H1 (cell line): ENCODE data around the gene GALNT2. TPM values are rescaled to one million over a fixed set of nuclear protein-coding genes. Genes with fewer than 3 reads are reported as not detected.

Source experiments
- CTCF ChIA-PET: fragments of 300-600 bp; sonication (Branson Sonifier 250); formaldehyde crosslinking; loops from one replicate; lab custom pipeline; 2021; ENCODE audit not compliant: partially characterized antibody; lab: Charles Lee
- POLR2A ChIA-PET: fragments of 300-600 bp; sonication (Branson Sonifier 250); formaldehyde crosslinking; loops from one replicate; lab custom pipeline; 2021; ENCODE audit warnings: inconsistent platforms; ENCODE audit not compliant: partially characterized antibody; lab: Charles Lee
- DNase-seq, 2 experiments: peaks; one replicate each; pipeline versions ENCODE4 v3.0.0 to v3.0.0-alpha.2; 2010 to 2022; ENCODE audit warnings: low spot score in 2 of 2, low read depth in 1 of 2, mixed read lengths in 1 of 2
- FAIRE-seq: peaks from 2 replicates; lab custom pipeline; 2011; peaks lifted over from hg19 to GRCh38; lab: Jason Lieb, UNC
- H2AFZ ChIP-seq: 2 replicates; pipeline ENCODE4 v1.8.1; 2012; ENCODE audit warnings: low read length, inconsistent platforms
- H2AK5ac ChIP-seq: 2 replicates; pipeline ENCODE4 v1.6.1; 2013; ENCODE audit warnings: low read depth, low read length
- H2BK120ac ChIP-seq: replicated peaks from 2 replicates; pipeline ENCODE3; 2013; ENCODE audit warnings: low read depth, low read length, inconsistent platforms
- H2BK12ac ChIP-seq: 2 replicates; pipeline ENCODE4 v1.6.1; 2013; ENCODE audit warnings: low read depth, low read length
- H2BK15ac ChIP-seq: 2 replicates; pipeline ENCODE4 v1.6.1; 2013; ENCODE audit warnings: low read length
- H2BK20ac ChIP-seq: 2 replicates; pipeline ENCODE4 v1.6.1; 2013; ENCODE audit warnings: low read length
- H2BK5ac ChIP-seq: 2 replicates; pipeline ENCODE4 v1.6.1; 2013; ENCODE audit warnings: low read depth, low read length
- H3K14ac ChIP-seq: 2 replicates; pipeline ENCODE4 v1.6.1; 2013; ENCODE audit warnings: inconsistent platforms; ENCODE audit not compliant: insufficient read length
- H3K18ac ChIP-seq: 2 replicates; pipeline ENCODE4 v1.6.1; 2013; ENCODE audit warnings: low read length; ENCODE audit errors: extremely low read depth
- H3K23ac ChIP-seq: 2 replicates; pipeline ENCODE4 v1.6.1; 2013; ENCODE audit warnings: inconsistent platforms; ENCODE audit not compliant: insufficient read length
- H3K23me2 ChIP-seq: 2 replicates; pipeline ENCODE4 v1.6.1; 2013; ENCODE audit warnings: low read depth, low read length
- H3K27ac ChIP-seq: 2 replicates; pipeline ENCODE4 v1.6.1; 2011; ENCODE audit warnings: low read depth, low read length, inconsistent platforms
- H3K27me3 ChIP-seq, 4 experiments: replicated peaks in 1 of 4; 1 replicate in 1 of 4; 2 replicates in 3 of 4; pipeline versions ENCODE4 v1.6.1 to v1.8.1; 2011 to 2013; ENCODE audit warnings: low read length in 3 of 4, mild to moderate bottlenecking in 3 of 4, inconsistent platforms in 2 of 4, mixed read lengths in 2 of 4, moderate library complexity in 1 of 4; ENCODE audit not compliant: control insufficient read depth in 3 of 4, insufficient read depth in 3 of 4; ENCODE audit errors: extremely low read depth in 1 of 4
- H3K36me3 ChIP-seq, 4 experiments: 2 replicates each; pipeline versions ENCODE4 v1.6.1 to v1.8.1; 2011 to 2013; ENCODE audit warnings: mild to moderate bottlenecking in 4 of 4, low read length in 3 of 4, moderate library complexity in 2 of 4, control low read depth in 1 of 4, inconsistent platforms in 1 of 4; ENCODE audit not compliant: insufficient read depth in 4 of 4, control insufficient read depth in 2 of 4
- H3K4ac ChIP-seq: replicated peaks from 2 replicates; pipeline ENCODE3; 2013; ENCODE audit warnings: low read length, low read depth, mixed read lengths, inconsistent platforms; ENCODE audit not compliant: insufficient read length
- H3K4me1 ChIP-seq, 4 experiments: replicated peaks in 1 of 4; 1 replicate in 1 of 4; 2 replicates in 3 of 4; pipeline versions ENCODE4 v1.6.1 to v1.8.1; 2011 to 2013; ENCODE audit warnings: low read length in 3 of 4, inconsistent platforms in 2 of 4, mixed read lengths in 1 of 4; ENCODE audit not compliant: insufficient read depth in 4 of 4, control insufficient read depth in 3 of 4
- H3K4me2 ChIP-seq, 2 experiments: 2 replicates each; pipeline versions ENCODE4 v1.6.1 to v1.8.1; 2011 to 2013; ENCODE audit warnings: low read depth in 2 of 2, low read length in 2 of 2, control low read depth in 1 of 2, inconsistent platforms in 1 of 2, mild to moderate bottlenecking in 1 of 2; ENCODE audit not compliant: insufficient read depth in 1 of 2
- H3K4me3 ChIP-seq, 4 experiments: fragments of 200-600, 300-600 bp in 1 of 4; sonication (generic), shearing (Covaris generic), sonication (Bioruptor Twin) in 1 of 4; 2 replicates each; pipeline versions ENCODE4 v1.5.1 to v1.8.1; 2011 to 2016; ENCODE audit warnings: low read length in 4 of 4, low read depth in 3 of 4, control low read depth in 2 of 4, inconsistent platforms in 2 of 4, mild to moderate bottlenecking in 2 of 4, mixed read lengths in 1 of 4, moderate library complexity in 1 of 4; ENCODE audit not compliant: insufficient read depth in 2 of 4; ENCODE audit errors: extremely low read depth in 1 of 4
- H3K56ac ChIP-seq: replicated peaks from 2 replicates; pipeline ENCODE3; 2013; ENCODE audit warnings: low read depth, mild to moderate bottlenecking, mixed read lengths, low read length, inconsistent platforms; ENCODE audit not compliant: insufficient read length
- H3K79me1 ChIP-seq: 2 replicates; pipeline ENCODE4 v1.6.1; 2013; ENCODE audit warnings: low read depth, low read length, control low read depth
- H3K79me2 ChIP-seq, 2 experiments: 2 replicates each; pipeline versions ENCODE4 v1.6.1 to v1.8.1; 2012 to 2013; ENCODE audit warnings: low read length in 2 of 2, mild to moderate bottlenecking in 2 of 2, inconsistent platforms in 1 of 2; ENCODE audit not compliant: insufficient read depth in 2 of 2, control insufficient read depth in 1 of 2
- H3K9ac ChIP-seq, 4 experiments: replicated peaks in 1 of 4; 1 replicate in 1 of 4; 2 replicates in 3 of 4; pipeline versions ENCODE4 v1.6.1 to v1.8.1; 2011 to 2013; ENCODE audit warnings: low read depth in 3 of 4, low read length in 3 of 4, control low read depth in 2 of 4, mild to moderate bottlenecking in 2 of 4, moderate library complexity in 2 of 4, inconsistent platforms in 1 of 4; ENCODE audit errors: extremely low read depth in 1 of 4
- H3K9me3 ChIP-seq, 2 experiments: 2 replicates each; pipeline versions ENCODE4 v1.6.1 to v1.8.1; 2012 to 2013; ENCODE audit warnings: mild to moderate bottlenecking in 2 of 2, moderate library complexity in 2 of 2, control low read depth in 1 of 2, inconsistent platforms in 1 of 2, low read depth in 1 of 2, low read length in 1 of 2, mixed read lengths in 1 of 2; ENCODE audit not compliant: insufficient read depth in 2 of 2
- H4K20me1 ChIP-seq, 2 experiments: replicated peaks in 1 of 2; 2 replicates each; pipeline versions ENCODE3 to v1.8.1; 2011 to 2013; ENCODE audit warnings: inconsistent platforms in 2 of 2, low read length in 2 of 2, mild to moderate bottlenecking in 1 of 2; ENCODE audit not compliant: insufficient read depth in 2 of 2, control insufficient read depth in 1 of 2
- H4K5ac ChIP-seq: 2 replicates; pipeline ENCODE4 v1.6.1; 2013; ENCODE audit warnings: low read length, low read depth, mixed read lengths, inconsistent platforms; ENCODE audit not compliant: insufficient read length
- H4K8ac ChIP-seq: 2 replicates; pipeline ENCODE4 v1.8.0; 2013; ENCODE audit warnings: mild to moderate bottlenecking, moderate library complexity, low read length, inconsistent platforms; ENCODE audit not compliant: insufficient read depth; ENCODE audit errors: extremely low read depth
- H4K91ac ChIP-seq: replicated peaks from 2 replicates; pipeline ENCODE3; 2013; ENCODE audit warnings: low read length, mixed read lengths, inconsistent platforms; ENCODE audit not compliant: insufficient read length
- GABPA ChIP-seq: IDR thresholded peaks from 2 replicates; pipeline ENCODE4 v1.6.1; 2011; ENCODE audit warnings: mild to moderate bottlenecking, low read length, moderate library complexity, borderline replicate concordance; ENCODE audit not compliant: insufficient read depth
- KDM4A ChIP-seq: IDR thresholded peaks from one replicate; pipeline ENCODE4 v1.7.1; 2012; ENCODE audit warnings: low read depth, mild to moderate bottlenecking, moderate library complexity, low read length, inconsistent platforms; ENCODE audit not compliant: severe bottlenecking
- PHF8 ChIP-seq: fragments of 200-600 bp; sonication (generic); conservative IDR thresholded peaks from 2 replicates; pipeline ENCODE4 v1.7.1; 2012; ENCODE audit warnings: low read depth, mild to moderate bottlenecking, inconsistent platforms, low read length, moderate library complexity
- RAD21 ChIP-seq, 2 experiments: IDR thresholded peaks in 1 of 2; conservative IDR thresholded peaks in 1 of 2; 2 replicates each; pipeline ENCODE4 v1.6.1; 2011; ENCODE audit warnings: low read depth in 2 of 2, low read length in 2 of 2, improper control_type of control experiment in 1 of 2, inconsistent platforms in 1 of 2, mild to moderate bottlenecking in 1 of 2, moderate library complexity in 1 of 2
- SAP30 ChIP-seq: fragments of 300-600 bp; sonication (generic); IDR thresholded peaks from 2 replicates; pipeline ENCODE4 v1.7.1; 2012; ENCODE audit warnings: low read length, moderate library complexity, mild to moderate bottlenecking, inconsistent platforms; ENCODE audit not compliant: insufficient read depth, insufficient replicate concordance
- SIX5 ChIP-seq: IDR thresholded peaks from 2 replicates; pipeline ENCODE4 v1.6.1; 2011; ENCODE audit warnings: mild to moderate bottlenecking, low read depth, low read length
- WGBS, 2 experiments: shearing (Covaris generic) in 1 of 2; methylation state at CpG; one replicate each; pipeline versions ENCODE4 v1.1.6 to v1.1.7; 2013 to 2015; ENCODE audit warnings: low lambda C conversion rate in 2 of 2, mixed read lengths in 2 of 2, inconsistent platforms in 1 of 2, low coverage in 1 of 2, missing lambda C conversion rate in 1 of 2; ENCODE audit not compliant: insufficient replicate concordance in 2 of 2, insufficient coverage in 1 of 2, insufficient read length in 1 of 2; ENCODE audit errors: extremely low coverage in 1 of 2, missing lambda C conversion rate in 1 of 2; 5-methylcytosine and 5-hydroxymethylcytosine counted together
- polyA plus RNA-seq, 7 experiments: library from polyadenylated mRNA; depleted of rRNA in 3 of 7; stranded (reverse) in 5 of 7; unstranded in 2 of 7; fragments of >200 nt in 5 of 7; fragments of 200-250 nt in 2 of 7; gene quantifications; 1 replicate in 5 of 7; 2 replicates in 1 of 7; 4 replicates in 1 of 7; pipeline versions ENCODE4 v1.2.1 to v1.2.3, GENCODE V29; 2011 to 2013; ENCODE audit warnings: missing spikeins in 2 of 7, mixed read lengths in 2 of 7
- total RNA-seq: library from RNA; stranded (reverse); fragmentation: NEBNext Ultra II Directional; extraction: Animal tissue kit (Norgen Biotek cat#: 25700); gene quantifications from 2 replicates; pipeline ENCODE4 v1.2.1, GENCODE V29; 2021
- TF ChIP-seq, protein P1 (sequence below), 3 experiments: IDR thresholded peaks; 1 replicate in 2 of 3; 2 replicates in 1 of 3; pipeline versions ENCODE4 v1.5.1 to v1.6.1; 2011; ENCODE audit warnings: low read length in 3 of 3, mild to moderate bottlenecking in 3 of 3, inconsistent platforms in 2 of 3, low read depth in 1 of 3, moderate library complexity in 1 of 3; ENCODE audit not compliant: insufficient read depth in 1 of 3; ENCODE audit errors: control extremely low read depth in 1 of 3

GALNT2 gene
- total and polyA plus RNA-seq, 2 of the 8 experiments (the other 6 are each of a cell fraction or from before 2014, with no cell fraction given), result 34.5 to 75.3 TPM

GRCh38 chr1:230220478-230220877 lies 153.4 kb downstream of the GALNT2 start:
- no peak for FAIRE-seq
- Histone ChIP-seq H2BK5ac (no peak overlapping the region), H3K18ac (no peak overlapping the region), H3K9me3 (no peaks in the 10 kb centered on the region), H3K4me3 (no peak overlapping the region), H3K27ac (no peak overlapping the region), H3K4ac (no peak overlapping the region), H4K8ac (no peak overlapping the region), H2BK12ac (no peak overlapping the region; the same call in 1 of the 2 replicates)
- CTCF ChIA-PET, result interaction anchor here (0.5 to 3.5 kb wide), 19 partner anchors 9 to 645 kb away, joined by 3 to 17 read pairs (median 4); no protein-coding TSS in a partner anchor
- TF ChIP-seq KDM4A (no peak), SAP30 (no peak), RAD21 (IDR thresholded peaks at IDR 0.05 in 1 of 2, conservative IDR thresholded peaks at IDR 0.05 in 1 of 2; ENCODE audit: low read depth in 2 of 2, low read length in 2 of 2) (peak; percentile 22 to 30; a peak in 2 of 4 replicates), SIX5 (no peak), PHF8 (no peak), GABPA (no peak)
- TF ChIP-seq, protein P1, sequence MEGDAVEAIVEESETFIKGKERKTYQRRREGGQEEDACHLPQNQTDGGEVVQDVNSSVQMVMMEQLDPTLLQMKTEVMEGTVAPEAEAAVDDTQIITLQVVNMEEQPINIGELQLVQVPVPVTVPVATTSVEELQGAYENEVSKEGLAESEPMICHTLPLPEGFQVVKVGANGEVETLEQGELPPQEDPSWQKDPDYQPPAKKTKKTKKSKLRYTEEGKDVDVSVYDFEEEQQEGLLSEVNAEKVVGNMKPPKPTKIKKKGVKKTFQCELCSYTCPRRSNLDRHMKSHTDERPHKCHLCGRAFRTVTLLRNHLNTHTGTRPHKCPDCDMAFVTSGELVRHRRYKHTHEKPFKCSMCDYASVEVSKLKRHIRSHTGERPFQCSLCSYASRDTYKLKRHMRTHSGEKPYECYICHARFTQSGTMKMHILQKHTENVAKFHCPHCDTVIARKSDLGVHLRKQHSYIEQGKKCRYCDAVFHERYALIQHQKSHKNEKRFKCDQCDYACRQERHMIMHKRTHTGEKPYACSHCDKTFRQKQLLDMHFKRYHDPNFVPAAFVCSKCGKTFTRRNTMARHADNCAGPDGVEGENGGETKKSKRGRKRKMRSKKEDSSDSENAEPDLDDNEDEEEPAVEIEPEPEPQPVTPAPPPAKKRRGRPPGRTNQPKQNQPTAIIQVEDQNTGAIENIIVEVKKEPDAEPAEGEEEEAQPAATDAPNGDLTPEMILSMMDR (IDR thresholded peaks at IDR 0.05; ENCODE audit: control extremely low read depth in 1 of 3, insufficient read depth in 1 of 3, low read depth in 1 of 3, low read length in 3 of 3), result peak in 2 of 3 experiments; percentile 27 to 40; a peak in 2 of 4 replicates
- TF ChIP-seq, all 59 proteins: peak for 2
- Histone ChIP-seq H2AK5ac (no peak overlapping the region), H3K27me3 (no peaks in the 10 kb centered on the region), H2BK20ac (no peak overlapping the region), H3K36me3 (no peaks in the 10 kb centered on the region), H3K23ac (no peak overlapping the region), H3K9ac (no peak overlapping the region), H4K5ac (no peak overlapping the region), H4K91ac (no peak overlapping the region), H3K14ac (no peak overlapping the region), H3K4me1 (peaks cover 0 to 3% (median 1%) of the 10 kb centered on the region in 4 experiments; a peak in 4 of 7 replicates), H4K20me1 (peaks cover 0 to 2% of the 10 kb centered on the region in 2 experiments), H3K79me2 (0 out of 4 replicates have a peak, but pooled peaks cover 0 to 3% of the 10 kb centered on the region in 2 experiments), H2BK15ac (no peak overlapping the region), H3K4me2 (no peak overlapping the region), H3K56ac (no peak overlapping the region), H2BK120ac (no peak overlapping the region), H2AFZ (no peak overlapping the region), H3K23me2 (no peaks in the 10 kb centered on the region), H3K79me1 (no peaks in the 10 kb centered on the region; the same call in 1 of the 2 replicates)
- no peak for DNase-seq
- 91% methylated on average over 7 of the region's 7 CpGs; no CpG with 5 or more reads in 1 of the 2 experiments for WGBS, 2 experiments
- POLR2A ChIA-PET, result interaction anchor here (1.3 kb wide), 1 partner anchor 11 kb away, joined by 3 read pairs; no protein-coding TSS in a partner anchor
